Neural crest cell (in vitro differentiated cells): ENCODE data around the gene CUX1. TPM values are rescaled to one million over a fixed set of nuclear protein-coding genes. Genes with fewer than 3 reads are reported as not detected.

ENCODE experiments used
- DNase-seq: peaks from one replicate; pipeline ENCODE4 v3.0.0; 2021; ENCODE audit warnings: low read depth, mixed read lengths, low spot score
- H3K27ac Mint-ChIP-seq: one replicate; pipeline ENCODE4 v1.8.0; 2021; ENCODE audit warnings: mild to moderate bottlenecking, mixed read lengths; ENCODE audit not compliant: unreplicated experiment
- H3K27me3 Mint-ChIP-seq: 2 replicates; pipeline ENCODE4 v1.8.0; 2021; ENCODE audit warnings: low read depth, mild to moderate bottlenecking, mixed read lengths
- H3K36me3 Mint-ChIP-seq: 2 replicates; pipeline ENCODE4 v1.8.0; 2021; ENCODE audit warnings: low read depth, mild to moderate bottlenecking, mixed read lengths
- H3K4me1 Mint-ChIP-seq: 2 replicates; pipeline ENCODE4 v1.8.0; 2021; ENCODE audit warnings: mixed read lengths
- H3K4me3 Mint-ChIP-seq: one replicate; pipeline ENCODE4 v1.8.0; 2021; ENCODE audit warnings: mild to moderate bottlenecking, mixed read lengths
- H3K9me3 Mint-ChIP-seq: 2 replicates; pipeline ENCODE4 v1.8.0; 2021; ENCODE audit warnings: mixed read lengths
- total RNA-seq: library from RNA; stranded (reverse); gene quantifications from 2 replicates; pipeline ENCODE4 v1.2.1, GENCODE V29; 2021
- TF ChIP-seq, protein P1 (sequence below): fragments of 200-600 bp; sonication (generic); conservative IDR thresholded peaks from 2 replicates; pipeline ENCODE4 v1.5.0; 2021; ENCODE audit warnings: antibody characterized with exemption, mild to moderate bottlenecking

CUX1 gene
- total RNA-seq, 1 donor from 2014 or later, result 60.0 TPM

DNA sequence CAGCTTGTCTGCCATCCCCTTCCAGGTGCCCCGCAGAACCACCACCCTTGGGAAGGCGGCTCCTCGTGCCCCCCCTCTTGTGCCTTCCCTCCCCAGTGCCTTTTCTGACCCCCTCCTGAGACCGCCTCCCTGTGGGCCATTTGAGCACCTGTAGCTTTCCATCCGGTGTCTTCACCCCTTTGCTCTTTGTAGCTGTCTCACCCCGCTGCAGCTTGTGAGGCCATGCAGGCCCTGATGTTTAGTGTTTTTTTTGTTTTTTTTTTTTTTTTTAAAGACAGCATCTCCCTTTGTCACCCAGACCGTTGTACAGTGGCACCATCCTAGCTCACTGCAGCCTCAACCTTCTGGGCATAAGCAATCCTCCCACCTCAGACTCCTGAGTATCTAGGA lies 52.5 kb downstream of the CUX1 start:
- Mint-ChIP-seq H3K27ac (no peak overlapping the region), H3K9me3 (no peaks in the 10 kb centered on the region), H3K27me3 (no peaks in the 10 kb centered on the region), H3K4me3 (no peak overlapping the region), H3K36me3 (no peaks in the 10 kb centered on the region), H3K4me1 (peaks cover 51% of the 10 kb centered on the region)
- DNase-seq, result no peak
- TF ChIP-seq, protein P1, sequence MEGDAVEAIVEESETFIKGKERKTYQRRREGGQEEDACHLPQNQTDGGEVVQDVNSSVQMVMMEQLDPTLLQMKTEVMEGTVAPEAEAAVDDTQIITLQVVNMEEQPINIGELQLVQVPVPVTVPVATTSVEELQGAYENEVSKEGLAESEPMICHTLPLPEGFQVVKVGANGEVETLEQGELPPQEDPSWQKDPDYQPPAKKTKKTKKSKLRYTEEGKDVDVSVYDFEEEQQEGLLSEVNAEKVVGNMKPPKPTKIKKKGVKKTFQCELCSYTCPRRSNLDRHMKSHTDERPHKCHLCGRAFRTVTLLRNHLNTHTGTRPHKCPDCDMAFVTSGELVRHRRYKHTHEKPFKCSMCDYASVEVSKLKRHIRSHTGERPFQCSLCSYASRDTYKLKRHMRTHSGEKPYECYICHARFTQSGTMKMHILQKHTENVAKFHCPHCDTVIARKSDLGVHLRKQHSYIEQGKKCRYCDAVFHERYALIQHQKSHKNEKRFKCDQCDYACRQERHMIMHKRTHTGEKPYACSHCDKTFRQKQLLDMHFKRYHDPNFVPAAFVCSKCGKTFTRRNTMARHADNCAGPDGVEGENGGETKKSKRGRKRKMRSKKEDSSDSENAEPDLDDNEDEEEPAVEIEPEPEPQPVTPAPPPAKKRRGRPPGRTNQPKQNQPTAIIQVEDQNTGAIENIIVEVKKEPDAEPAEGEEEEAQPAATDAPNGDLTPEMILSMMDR, result no peak

DNA sequence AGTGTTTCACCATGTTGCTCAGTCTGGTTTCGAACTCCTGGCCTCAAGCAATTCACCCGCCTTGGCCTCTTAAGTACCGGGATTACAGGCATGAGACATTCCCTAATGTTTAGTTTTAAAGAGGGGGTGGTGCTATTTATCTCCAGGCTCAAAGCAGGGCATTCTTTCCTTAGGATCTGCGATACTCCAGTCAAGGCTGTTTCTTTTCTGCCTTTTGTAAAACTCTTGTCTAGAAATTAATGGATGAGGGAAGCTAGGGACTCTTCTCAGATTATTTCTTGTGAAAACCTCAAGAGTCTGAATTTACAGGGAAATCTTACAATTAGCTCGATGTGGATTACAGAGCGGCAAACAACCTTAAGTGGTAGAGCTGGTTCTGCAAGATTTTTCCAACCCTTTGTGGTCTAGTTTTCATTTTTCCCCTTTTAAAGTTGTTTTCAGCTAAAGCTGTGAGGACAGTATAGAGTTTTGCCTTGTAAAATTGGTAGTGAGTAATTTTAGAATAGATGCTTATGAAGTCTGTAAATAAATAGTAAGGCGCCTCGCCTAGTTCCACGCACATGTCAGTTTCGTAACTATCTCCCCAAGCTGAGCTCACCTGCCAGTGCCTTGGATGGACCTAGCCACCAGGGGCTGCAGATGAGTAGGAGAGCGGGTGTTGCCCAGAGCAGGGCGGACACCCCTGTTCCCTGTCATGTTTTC lies 53.1 kb downstream of the CUX1 start:
- TF ChIP-seq, protein P1, result no peak
- no peak for DNase-seq
- no peak overlapping the region for H3K27ac Mint-ChIP-seq
- no peaks in the 10 kb centered on the region for H3K36me3 Mint-ChIP-seq
- no peaks in the 10 kb centered on the region for H3K27me3 Mint-ChIP-seq
- H3K4me3 Mint-ChIP-seq, result no peak overlapping the region
- H3K9me3 Mint-ChIP-seq, result no peaks in the 10 kb centered on the region
- peaks cover 50% of the 10 kb centered on the region for H3K4me1 Mint-ChIP-seq

DNA sequence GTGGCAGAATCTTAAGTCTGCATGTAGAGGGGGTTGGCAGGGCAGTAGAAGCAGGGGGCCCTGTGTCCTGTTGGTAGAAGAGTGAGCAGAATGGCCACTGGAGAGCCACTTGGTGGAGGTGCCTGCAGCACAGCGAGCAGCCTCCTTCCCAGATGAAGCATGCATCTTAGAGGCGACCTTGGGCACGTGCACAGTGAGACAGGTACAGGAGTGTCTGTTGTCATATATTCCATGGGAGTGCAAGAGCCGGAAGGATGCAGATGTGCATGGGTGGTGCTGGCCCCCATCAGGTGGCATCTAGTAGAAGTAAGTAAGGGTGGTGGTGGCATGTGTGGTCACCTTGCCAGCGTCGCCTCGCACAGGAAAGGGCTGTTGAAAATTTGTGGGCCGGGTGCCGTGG lies 53.9 kb downstream of the CUX1 start:
- H3K9me3 Mint-ChIP-seq, result no peaks in the 10 kb centered on the region
- no peaks in the 10 kb centered on the region for H3K27me3 Mint-ChIP-seq
- H3K36me3 Mint-ChIP-seq, result no peaks in the 10 kb centered on the region
- TF ChIP-seq, protein P1, result no peak
- no peak overlapping the region for H3K27ac Mint-ChIP-seq
- no peak for DNase-seq
- H3K4me1 Mint-ChIP-seq, result peaks cover 49% of the 10 kb centered on the region
- H3K4me3 Mint-ChIP-seq, result no peak overlapping the region

DNA sequence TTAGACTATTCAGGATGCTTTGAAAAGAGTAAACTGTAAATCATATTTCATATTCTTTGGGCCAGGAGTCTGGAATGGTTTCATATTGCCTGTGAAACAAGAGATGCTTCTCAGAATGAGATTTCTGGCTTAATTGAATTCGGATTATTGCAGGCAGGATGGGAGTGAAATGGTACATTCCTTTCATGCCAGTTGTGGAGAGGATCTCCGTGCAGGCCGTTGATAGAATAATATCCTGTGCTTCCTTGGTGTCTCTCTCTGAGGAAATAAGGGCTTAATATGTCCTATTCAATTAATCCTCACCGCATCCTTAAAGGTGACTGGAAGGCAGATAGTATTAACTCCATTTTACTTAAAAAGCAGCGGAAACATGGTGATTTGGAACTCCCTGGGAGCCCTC lies 56.6 kb downstream of the CUX1 start:
- TF ChIP-seq, protein P1, result no peak
- no peak overlapping the region for H3K4me3 Mint-ChIP-seq
- H3K4me1 Mint-ChIP-seq, result peaks cover 38% of the 10 kb centered on the region
- H3K36me3 Mint-ChIP-seq, result no peaks in the 10 kb centered on the region
- H3K9me3 Mint-ChIP-seq, result no peaks in the 10 kb centered on the region
- no peaks in the 10 kb centered on the region for H3K27me3 Mint-ChIP-seq
- DNase-seq, result no peak
- H3K27ac Mint-ChIP-seq, result no peak overlapping the region

DNA sequence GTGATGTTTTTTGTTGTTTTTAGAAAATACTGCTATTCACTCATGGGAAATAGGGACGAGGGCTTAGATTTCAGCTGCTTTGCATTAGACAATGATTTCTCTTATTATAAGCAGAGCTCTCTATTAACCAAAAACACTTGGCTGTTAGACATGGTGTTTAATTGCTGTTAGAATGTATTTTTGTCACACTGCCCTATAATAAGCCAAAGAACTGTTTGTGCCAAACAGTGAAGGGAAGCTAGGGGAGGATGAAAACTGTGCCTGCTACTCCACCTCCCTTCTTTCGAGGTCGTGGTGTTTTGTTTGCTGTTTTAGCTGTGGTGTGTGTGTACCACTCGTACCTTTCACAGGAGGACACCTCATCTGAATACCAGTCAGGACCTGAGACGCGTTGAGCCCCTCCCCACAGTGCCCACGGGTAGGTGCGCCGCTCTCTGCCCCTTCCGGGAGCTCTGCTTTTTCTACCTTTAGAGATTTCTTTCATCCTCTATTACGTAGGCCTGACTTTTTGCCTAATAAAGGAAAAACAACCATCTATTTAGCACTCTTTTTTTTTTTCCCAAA lies 57.9 kb downstream of the CUX1 start:
- H3K27me3 Mint-ChIP-seq, result no peaks in the 10 kb centered on the region
- no peaks in the 10 kb centered on the region for H3K36me3 Mint-ChIP-seq
- H3K4me3 Mint-ChIP-seq, result no peak overlapping the region
- DNase-seq, result no peak
- no peaks in the 10 kb centered on the region for H3K9me3 Mint-ChIP-seq
- H3K27ac Mint-ChIP-seq, result no peak overlapping the region
- TF ChIP-seq, protein P1, result no peak
- peaks cover 36% of the 10 kb centered on the region for H3K4me1 Mint-ChIP-seq
